Measurements from ENCODE around the gene CEP44. TPM values are rescaled to one million over a fixed set of nuclear protein-coding genes. Genes with fewer than 3 reads are reported as not detected.
"Not testable (repeated sequence)": the region's sequence is repeated elsewhere in the genome, so short reads cannot be mapped to it uniquely, and the experiment has no call there.

The CEP44 gene
- total RNA-seq, 6 experiments from 2014 or later = 7.6 to 8.8 (median 8.2) TPM

DNA sequence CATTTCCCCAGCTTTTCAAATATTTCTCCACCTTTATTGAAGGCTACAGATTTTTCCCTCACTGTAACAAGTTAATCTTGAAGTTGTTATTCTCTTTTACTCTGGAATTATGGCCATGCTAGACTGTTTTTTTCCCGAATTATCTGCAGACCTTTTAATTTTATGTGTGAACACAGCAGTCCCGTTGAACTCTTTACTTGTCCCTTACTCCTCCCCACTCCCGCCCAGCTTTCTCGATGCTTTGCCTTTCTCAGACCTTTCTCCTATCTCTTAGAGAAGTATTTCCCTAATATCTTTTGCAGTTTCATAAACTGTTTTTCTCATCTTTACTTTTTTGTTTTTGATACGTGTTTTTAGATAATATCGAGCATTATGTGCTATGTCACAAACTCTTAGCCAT lies 776 bp downstream of the CEP44 start:
- peaks cover 2% of the 10 kb centered on the region; the same call in 1 of the 2 replicates for H3K9me3 Mint-ChIP-seq

GRCh38 chr4:174286870-174287269 lies 3.2 kb downstream of the CEP44 start:
- TF ChIP-seq, protein P1, sequence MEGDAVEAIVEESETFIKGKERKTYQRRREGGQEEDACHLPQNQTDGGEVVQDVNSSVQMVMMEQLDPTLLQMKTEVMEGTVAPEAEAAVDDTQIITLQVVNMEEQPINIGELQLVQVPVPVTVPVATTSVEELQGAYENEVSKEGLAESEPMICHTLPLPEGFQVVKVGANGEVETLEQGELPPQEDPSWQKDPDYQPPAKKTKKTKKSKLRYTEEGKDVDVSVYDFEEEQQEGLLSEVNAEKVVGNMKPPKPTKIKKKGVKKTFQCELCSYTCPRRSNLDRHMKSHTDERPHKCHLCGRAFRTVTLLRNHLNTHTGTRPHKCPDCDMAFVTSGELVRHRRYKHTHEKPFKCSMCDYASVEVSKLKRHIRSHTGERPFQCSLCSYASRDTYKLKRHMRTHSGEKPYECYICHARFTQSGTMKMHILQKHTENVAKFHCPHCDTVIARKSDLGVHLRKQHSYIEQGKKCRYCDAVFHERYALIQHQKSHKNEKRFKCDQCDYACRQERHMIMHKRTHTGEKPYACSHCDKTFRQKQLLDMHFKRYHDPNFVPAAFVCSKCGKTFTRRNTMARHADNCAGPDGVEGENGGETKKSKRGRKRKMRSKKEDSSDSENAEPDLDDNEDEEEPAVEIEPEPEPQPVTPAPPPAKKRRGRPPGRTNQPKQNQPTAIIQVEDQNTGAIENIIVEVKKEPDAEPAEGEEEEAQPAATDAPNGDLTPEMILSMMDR (IDR thresholded peaks at IDR 0.05) = no peak
- Mint-ChIP-seq H3K9me3 (peaks cover 1% of the 10 kb centered on the region), H3K4me3 (no peak overlapping the region), H3K27ac (no peak overlapping the region), H3K27me3 (ENCODE audit: insufficient read depth) (no peaks in the 10 kb centered on the region), H3K36me3 (ENCODE audit: low read depth) (peaks cover 5% of the 10 kb centered on the region; the same call in 1 of the 2 replicates), H3K4me1 (ENCODE audit: low read depth) (peaks cover 28% of the 10 kb centered on the region)
- DNase-seq = no peak

More for the DNA sequence above, 776 bp downstream of the CEP44 start:
- peaks cover 11% of the 10 kb centered on the region for H3K36me3 Mint-ChIP-seq (ENCODE audit: low read depth)
- DNase-seq = no peak
- TF ChIP-seq, protein P1 (IDR thresholded peaks at IDR 0.05) = no peak
- H3K27me3 Mint-ChIP-seq (ENCODE audit: insufficient read depth) = no peaks in the 10 kb centered on the region; the same call in 1 of the 2 replicates
- H3K27ac Mint-ChIP-seq = peak overlapping the region; percentile 99
- peak overlapping the region; percentile 100 for H3K4me3 Mint-ChIP-seq
- peaks cover 44% of the 10 kb centered on the region for H3K4me1 Mint-ChIP-seq (ENCODE audit: low read depth)

GRCh38 chr4:174292473-174292872 lies 8.8 kb downstream of the CEP44 start:
- no peak overlapping the region for H3K27ac Mint-ChIP-seq
- H3K9me3 Mint-ChIP-seq = peaks cover 19% of the 10 kb centered on the region
- no peaks in the 10 kb centered on the region for H3K4me1 Mint-ChIP-seq (ENCODE audit: low read depth)
- H3K4me3 Mint-ChIP-seq = no peak overlapping the region
- DNase-seq = no peak
- peaks cover 29% of the 10 kb centered on the region for H3K36me3 Mint-ChIP-seq (ENCODE audit: low read depth)
- TF ChIP-seq, protein P1 (IDR thresholded peaks at IDR 0.05) = no peak
- H3K27me3 Mint-ChIP-seq (ENCODE audit: insufficient read depth) = no peaks in the 10 kb centered on the region

DNA sequence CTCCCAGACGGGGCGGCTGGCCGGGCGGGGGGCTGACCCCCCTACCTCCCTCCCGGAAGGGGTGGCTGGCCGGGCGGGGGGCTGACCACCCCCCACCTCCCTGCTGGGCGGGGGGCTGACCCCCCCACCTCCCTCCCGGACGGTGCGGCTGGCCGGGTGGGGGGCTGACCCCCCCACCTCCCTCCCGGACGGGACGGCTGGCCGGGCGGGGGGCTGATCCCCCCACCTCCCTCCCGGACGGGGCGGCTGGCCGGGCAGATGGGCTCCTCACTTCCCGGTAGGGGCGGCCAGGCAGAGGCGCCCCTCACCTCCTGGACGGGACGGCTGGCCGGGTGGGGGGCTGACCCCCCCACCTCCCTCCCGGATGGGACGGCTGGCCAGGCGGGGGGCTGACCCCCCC lies 10.9 kb downstream of the CEP44 start:
- Mint-ChIP-seq H3K36me3 (ENCODE audit: low read depth) (peaks cover 29% of the 10 kb centered on the region), H3K9me3 (peaks cover 19% of the 10 kb centered on the region)
- DNase-seq; H3K27ac Mint-ChIP-seq; H3K4me1 Mint-ChIP-seq (ENCODE audit: low read depth); H3K4me3 Mint-ChIP-seq; H3K27me3 Mint-ChIP-seq (ENCODE audit: insufficient read depth): not testable (repeated sequence)

GRCh38 chr4:174295142-174295541 lies 11.4 kb downstream of the CEP44 start:
- H3K36me3 Mint-ChIP-seq (ENCODE audit: low read depth) = peaks cover 29% of the 10 kb centered on the region
- not testable (repeated sequence) for DNase-seq

GRCh38 chr4:174303687-174304086 lies 20.0 kb downstream of the CEP44 start:
- Mint-ChIP-seq H3K9me3 (no peaks in the 10 kb centered on the region), H3K4me1 (ENCODE audit: low read depth) (no peaks in the 10 kb centered on the region), H3K27me3 (ENCODE audit: insufficient read depth) (no peaks in the 10 kb centered on the region; the same call in 1 of the 2 replicates), H3K27ac (no peak overlapping the region), H3K4me3 (no peak overlapping the region), H3K36me3 (ENCODE audit: low read depth) (peaks cover 9% of the 10 kb centered on the region; the same call in 1 of the 2 replicates)
- no peak for DNase-seq
- TF ChIP-seq, protein P1 (IDR thresholded peaks at IDR 0.05) = no peak

More at GRCh38 chr4:174295142-174295541, 11.4 kb downstream of the CEP44 start:
- not testable (repeated sequence) for H3K27ac Mint-ChIP-seq; H3K4me3 Mint-ChIP-seq; H3K4me1 Mint-ChIP-seq (ENCODE audit: low read depth); H3K27me3 Mint-ChIP-seq (ENCODE audit: insufficient read depth)
- H3K9me3 Mint-ChIP-seq = peaks cover 19% of the 10 kb centered on the region

- peaks cover 9% of the 10 kb centered on the region; the same call in 1 of the 2 replicates for H3K36me3 Mint-ChIP-seq (ENCODE audit: low read depth)
- no peak overlapping the region for H3K4me3 Mint-ChIP-seq
- H3K4me1 Mint-ChIP-seq (ENCODE audit: low read depth) = no peaks in the 10 kb centered on the region
- DNase-seq = no peak
- TF ChIP-seq, protein P1 (IDR thresholded peaks at IDR 0.05) = no peak
- no peaks in the 10 kb centered on the region for H3K9me3 Mint-ChIP-seq
- no peaks in the 10 kb centered on the region; the same call in 1 of the 2 replicates for H3K27me3 Mint-ChIP-seq (ENCODE audit: insufficient read depth)
- no peak overlapping the region for H3K27ac Mint-ChIP-seq
These were observed 21.0 kb downstream of the CEP44 start for GRCh38 chr4:174304664-174305063.
